MM.1S (cell line): Measurements from ENCODE around the gene RAPGEF2.

Experiments
- CTCF ChIP-seq: fragments of 300-600 bp; sonication (generic); IDR thresholded peaks from 2 replicates; pipeline ENCODE4 v1.5.1; 2016; ENCODE audit warnings: antibody characterized with exemption, low read length, mixed read lengths
- EZH2 ChIP-seq: fragments of 300-600 bp; sonication (generic); optimal IDR thresholded peaks from 2 replicates; pipeline ENCODE3; 2017; ENCODE audit warnings: low read depth, mild to moderate bottlenecking, antibody characterized with exemption, low read length, mixed read lengths
- EZH2phosphoT487 ChIP-seq: fragments of 300-600 bp; sonication (generic); IDR thresholded peaks from 2 replicates; pipeline ENCODE4 v1.6.1; 2018; ENCODE audit warnings: antibody characterized with exemption, low read length

- no peak for TF ChIP-seq CTCF
- no peak for TF ChIP-seq EZH2
- no peak for TF ChIP-seq EZH2phosphoT487
Measured at GRCh38 chr4:159273841-159274240, 171.0 kb downstream of the RAPGEF2 start.
